ENCODE measurements around the gene HTR2A. TPM values are rescaled to one million over a fixed set of nuclear protein-coding genes. Genes with fewer than 3 reads are reported as not detected.

HTR2A gene
- total and polyA plus RNA-seq, 12 donors = 0.03 to 0.38 (median 0.04) TPM; not detected in 9

GRCh38 chr13:46858776-46859175 is 38.1 kb downstream of the HTR2A start:
- Histone ChIP-seq H3K27ac (no peak overlapping the region), H3K9me3 (no peaks in the 10 kb centered on the region), H3K4me3 (no peak overlapping the region), H3K4me1 (no peaks in the 10 kb centered on the region), H3K36me3 (no peaks in the 10 kb centered on the region), H3K27me3 (peaks cover 0 to 12% (median 0%) of the 10 kb centered on the region in 7 donors)
- ATAC-seq = no peak
- no peak for DNase-seq
- TF ChIP-seq CTCF (IDR thresholded peaks at IDR 0.05) = no peak
- intact Hi-C loops (cut with DNase I) = no loop called here
- WGBS, 2 donors = 92 to 94% methylated on average over 3 of the region's 3 CpGs

- intact Hi-C loops (cut with DNase I) = no loop called here
- DNase-seq (no peak), ATAC-seq (no peak)
- Histone ChIP-seq H3K4me1 (no peaks in the 10 kb centered on the region), H3K27ac (no peak overlapping the region), H3K9me3 (no peaks in the 10 kb centered on the region), H3K27me3 (peaks cover 0 to 16% (median 3%) of the 10 kb centered on the region in 7 donors), H3K36me3 (no peaks in the 10 kb centered on the region), H3K4me3 (no peak overlapping the region)
- no peak for TF ChIP-seq CTCF (IDR thresholded peaks at IDR 0.05)
- WGBS, 2 donors = 67 to 71% methylated on average over 3 of the region's 3 CpGs
Observed at GRCh38 chr13:46858163-46858562, 38.7 kb downstream of the HTR2A start.

GRCh38 chr13:46855664-46856063 is 41.2 kb downstream of the HTR2A start:
- ATAC-seq (no peak), DNase-seq (no peak)
- no peak for TF ChIP-seq CTCF (IDR thresholded peaks at IDR 0.05)
- Histone ChIP-seq H3K27ac (no peak overlapping the region), H3K4me1 (no peaks in the 10 kb centered on the region), H3K9me3 (no peaks in the 10 kb centered on the region), H3K27me3 (peaks cover 0 to 26% (median 4%) of the 10 kb centered on the region in 7 donors), H3K36me3 (no peaks in the 10 kb centered on the region), H3K4me3 (no peak overlapping the region)
- WGBS, 2 donors = 90 to 93% methylated on average over 3 of the region's 3 CpGs
- intact Hi-C loops (cut with DNase I) = no loop called here

- Histone ChIP-seq H3K36me3 (no peaks in the 10 kb centered on the region), H3K4me1 (no peaks in the 10 kb centered on the region), H3K27me3 (peaks cover 0 to 26% (median 4%) of the 10 kb centered on the region in 7 donors), H3K9me3 (no peaks in the 10 kb centered on the region), H3K27ac (no peak overlapping the region), H3K4me3 (no peak overlapping the region)
- no peak for ATAC-seq
- no peak for DNase-seq
- intact Hi-C loops (cut with DNase I) = no loop called here
- TF ChIP-seq CTCF (IDR thresholded peaks at IDR 0.05) = no peak
- WGBS, 2 donors = 83 to 87% methylated on average over 2 of the region's 2 CpGs
Observed at GRCh38 chr13:46855166-46855565, 41.7 kb downstream of the HTR2A start.

All from heart right ventricle (tissue), 16 donors.